HepG2 (cell line): ENCODE data around the gene LRIT2. TPM values are rescaled to one million over a fixed set of nuclear protein-coding genes. Genes with fewer than 3 reads are reported as not detected.

Experiments used
- ATAC-seq: fragments of 200-7000 bp; cut with Tn5 transposase; 3 replicates; pipeline ENCODE4 v1.9.1; 2020; ENCODE audit warnings: mild to moderate bottlenecking, moderate library complexity
- BruUV-seq: library from RNA; stranded (reverse); fragments of 400-500 nt; replicated peaks from 2 replicates; lab custom pipeline; 2021; lab: Mats Ljungman, UMichigan
- CTCF ChIA-PET: fragments of 300-600 bp; formaldehyde crosslinking; extraction: SDS; loops from one replicate; lab custom pipeline; 2021; ENCODE audit warnings: low total read pairs, inconsistent platforms, low intra/inter-chr PET ratio; lab: Yijun Ruan, JAX
- POLR2A ChIA-PET: fragments of 350-600 bp; sonication (Branson Sonifier 250); formaldehyde crosslinking; loops from one replicate; lab custom pipeline; 2020; ENCODE audit warnings: antibody characterized with exemption, inconsistent platforms; lab: Yijun Ruan, JAX
- DNase-seq: peaks from one replicate; pipeline ENCODE4 v3.0.0-alpha.2; 2015; ENCODE audit warnings: low spot score
- FAIRE-seq: peaks from 3 replicates; lab custom pipeline; 2011; peaks lifted over from hg19 to GRCh38; lab: Jason Lieb, UNC
- H2AFZ ChIP-seq: one replicate; pipeline ENCODE4 v1.6.1; 2011; ENCODE audit warnings: low read length, inconsistent platforms
- H3K27ac ChIP-seq: fragments of 300-600 bp; 3 replicates; pipeline ENCODE4 v1.8.0; 2011; ENCODE audit warnings: mixed run types, mild to moderate bottlenecking, mixed read lengths, low read length, inconsistent platforms; ENCODE audit not compliant: insufficient read depth; ENCODE audit errors: extremely low read length
- H3K27me3 ChIP-seq, 2 experiments: fragments of 200-600 bp in 1 of 2; 2 replicates in 1 of 2; 3 replicates in 1 of 2; pipeline versions ENCODE4 v1.6.0 to v1.8.0; 2011; ENCODE audit warnings: low read length in 2 of 2, mild to moderate bottlenecking in 2 of 2, moderate library complexity in 2 of 2, inconsistent platforms in 1 of 2; ENCODE audit not compliant: insufficient read depth in 2 of 2, control insufficient read depth in 1 of 2
- H3K36me3 ChIP-seq, 2 experiments: fragments of 200-600 bp in 1 of 2; replicated peaks in 1 of 2; 2 replicates in 1 of 2; 3 replicates in 1 of 2; pipeline versions ENCODE4 v1.5.1 to v1.8.0; 2011; ENCODE audit warnings: low read length in 2 of 2, inconsistent platforms in 1 of 2; ENCODE audit not compliant: insufficient read depth in 2 of 2, control insufficient read depth in 1 of 2
- H3K4me1 ChIP-seq: 2 replicates; pipeline ENCODE4 v1.5.1; 2012; ENCODE audit warnings: low read length, inconsistent platforms; ENCODE audit not compliant: insufficient read depth
- H3K4me2 ChIP-seq: 2 replicates; pipeline ENCODE4 v1.6.0; 2011; ENCODE audit warnings: low read depth, low read length, inconsistent platforms
- H3K4me3 ChIP-seq, 3 experiments: fragments of 200-600 bp in 1 of 3; sonication (generic), shearing (Covaris generic) in 1 of 3; replicated peaks in 1 of 3; 2 replicates each; pipeline ENCODE4 v1.5.1; 2011 to 2016; ENCODE audit warnings: low read length in 3 of 3, inconsistent platforms in 2 of 3, low read depth in 2 of 3, mild to moderate bottlenecking in 2 of 3, control low read depth in 1 of 3, mixed read lengths in 1 of 3; ENCODE audit not compliant: insufficient read depth in 1 of 3
- H3K79me2 ChIP-seq: one replicate; pipeline ENCODE4 v1.6.1; 2011; ENCODE audit warnings: low read length, inconsistent platforms; ENCODE audit not compliant: insufficient read depth
- H3K9ac ChIP-seq: 2 replicates; pipeline ENCODE4 v1.6.0; 2011; ENCODE audit warnings: mild to moderate bottlenecking, low read depth, low read length, inconsistent platforms; ENCODE audit not compliant: insufficient read depth
- H3K9me3 ChIP-seq: 2 replicates; pipeline ENCODE4 v1.5.1; 2012; ENCODE audit warnings: mild to moderate bottlenecking, low read length
- H4K20me1 ChIP-seq: 2 replicates; pipeline ENCODE4 v1.6.0; 2011; ENCODE audit warnings: inconsistent platforms, mild to moderate bottlenecking, low read length, moderate library complexity; ENCODE audit not compliant: insufficient read depth
- BHLHE40 ChIP-seq: IDR thresholded peaks from 2 replicates; pipeline ENCODE4 v1.6.1; 2011; ENCODE audit warnings: low read length, improper control_type of control experiment
- CBX5 ChIP-seq: sonication (generic); formaldehyde crosslinking; IDR thresholded peaks from 2 replicates; pipeline ENCODE4 v1.4.0; 2020; ENCODE audit warnings: missing genetic modification reagents, borderline replicate concordance
- CEBPG ChIP-seq: IDR thresholded peaks from 2 replicates; pipeline ENCODE4 v1.6.1; 2016
- HINFP ChIP-seq: sonication (generic); formaldehyde crosslinking; IDR thresholded peaks from 2 replicates; pipeline ENCODE4 v1.4.0; 2020; ENCODE audit warnings: low read depth, mild to moderate bottlenecking, missing genetic modification reagents
- ZBTB34 ChIP-seq: sonication (generic); formaldehyde crosslinking; IDR thresholded peaks from 2 replicates; pipeline ENCODE4 v1.8.0; 2022; ENCODE audit warnings: mild to moderate bottlenecking, missing genetic modification reagents
- ZMYM4 ChIP-seq: sonication (generic); formaldehyde crosslinking; IDR thresholded peaks from 2 replicates; pipeline ENCODE4 v1.8.1; 2023; ENCODE audit warnings: mild to moderate bottlenecking, missing genetic modification reagents
- ZNF251 ChIP-seq: sonication (generic); formaldehyde crosslinking; IDR thresholded peaks from 2 replicates; pipeline ENCODE4 v1.9.0; 2021; ENCODE audit warnings: mild to moderate bottlenecking, missing genetic modification reagents
- ZNF737 ChIP-seq: sonication (generic); formaldehyde crosslinking; IDR thresholded peaks from 2 replicates; pipeline ENCODE4 v1.5.0; 2020; ENCODE audit warnings: missing genetic modification reagents, mild to moderate bottlenecking, borderline replicate concordance
- WGBS: methylation state at CpG from one replicate; pipeline ENCODE4 v1.1.6; 2017; ENCODE audit warnings: low lambda C conversion rate; 5-methylcytosine and 5-hydroxymethylcytosine counted together
- in situ Hi-C: cut with HindIII; loops from 2 replicates; pipeline ENCODE4 v1.10.0; 2017; ENCODE audit warnings: low pct_unique_long_range_greater_than_20kb; ENCODE audit not compliant: extremely low pct_ligation_motif_present
- intact Hi-C: fragments of 100-400 bp; cut with micrococcal nuclease; formaldehyde crosslinking; loops from one replicate; pipeline ENCODE4 v1.10.0; 2022; ENCODE audit not compliant: unreplicated experiment
- polyA plus RNA-seq, 8 experiments: library from polyadenylated mRNA; depleted of rRNA in 3 of 8; stranded (reverse) in 7 of 8; unstranded in 1 of 8; fragments of >200 nt; fragmentation: Illumina TruSeq in 4 of 8; extraction: Trizol in 4 of 8; gene quantifications; 2 replicates each; pipeline versions ENCODE4 v1.2.1 to v1.2.3, GENCODE V29; 2011 to 2016; ENCODE audit warnings: low read depth in 4 of 8, missing spikeins in 1 of 8, mixed read lengths in 1 of 8; ENCODE audit not compliant: insufficient read depth in 1 of 8
- total RNA-seq, 5 experiments: library from RNA; depleted of rRNA; stranded (reverse); fragments of >200 nt; fragmentation: Illumina TruSeq; extraction: Trizol; gene quantifications; 2 replicates each; pipeline ENCODE4 v1.2.3, GENCODE V29; 2016; ENCODE audit warnings: low read depth in 1 of 5
- TF ChIP-seq, protein P1 (sequence below): sonication (generic); formaldehyde crosslinking; IDR thresholded peaks from 2 replicates; pipeline ENCODE4 v1.4.0; 2020; ENCODE audit warnings: mild to moderate bottlenecking, missing genetic modification reagents

Gene LRIT2
- total and polyA plus RNA-seq, 2 of the 13 experiments (the other 11 are each of a cell fraction or from before 2014, with no cell fraction given): not detected

DNA sequence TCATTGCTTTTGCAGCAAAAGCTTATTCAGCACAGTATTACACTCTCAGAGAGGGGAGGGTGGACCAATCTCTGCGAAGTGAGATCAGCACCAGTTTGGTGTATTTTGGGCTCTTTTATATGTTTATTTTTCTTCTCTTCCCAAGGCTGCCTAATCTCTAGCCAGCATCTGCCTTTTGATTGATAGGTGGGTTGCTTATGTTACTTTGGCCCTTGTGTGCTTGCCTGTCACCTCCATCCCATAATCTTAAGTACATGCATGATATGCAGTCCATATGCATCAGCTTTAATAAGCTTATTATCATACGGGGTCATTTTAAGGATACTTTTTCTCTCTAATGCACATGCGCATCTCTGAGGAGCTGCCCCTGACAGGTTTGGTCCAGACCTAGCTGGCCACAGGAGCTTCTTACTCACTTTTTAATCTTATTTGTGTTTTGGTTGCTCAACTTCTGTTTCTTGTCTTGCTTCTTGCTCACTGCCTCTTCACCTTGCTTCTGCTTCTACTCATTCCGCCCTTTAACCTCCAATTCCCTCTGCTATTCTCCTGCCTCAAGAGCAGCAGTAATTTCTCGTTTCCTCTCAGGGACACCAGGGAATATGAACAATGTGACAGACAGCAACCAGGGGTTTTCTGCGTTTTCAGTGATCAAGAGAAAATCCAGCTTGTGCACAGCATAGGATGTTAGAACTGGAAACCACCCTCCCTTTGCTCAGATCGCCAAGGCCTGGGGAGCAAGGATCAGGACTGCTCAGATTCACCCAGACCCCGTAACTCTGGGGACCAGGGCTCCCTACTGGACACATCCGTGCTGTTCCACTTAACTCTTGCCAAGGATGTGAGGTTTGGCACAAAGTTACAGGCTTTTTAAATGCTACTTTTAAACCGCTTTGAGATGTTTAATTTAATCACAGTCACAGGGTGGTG lies 29.5 kb upstream of the LRIT2 start:
- no peak for ATAC-seq
- Histone ChIP-seq H3K4me3 (no peak overlapping the region), H3K36me3 (no peaks in the 10 kb centered on the region), H3K9ac (no peak overlapping the region), H3K79me2 (no peaks in the 10 kb centered on the region), H3K9me3 (no peaks in the 10 kb centered on the region), H3K27ac (no peak overlapping the region), H3K27me3 (peaks cover 0 to 3% of the 10 kb centered on the region in 2 experiments; a peak in 1 of 5 replicates), H3K4me2 (no peak overlapping the region), H3K4me1 (peaks cover 9% of the 10 kb centered on the region), H4K20me1 (no peaks in the 10 kb centered on the region), H2AFZ (no peak overlapping the region)
- FAIRE-seq: no peak
- intact Hi-C loops (no loop called here), in situ Hi-C loops (no loop called here)
- no TSS peak for BruUV-seq
- POLR2A ChIA-PET: no interaction called here
- CTCF ChIA-PET: no interaction called here
- TF ChIP-seq, protein P1, sequence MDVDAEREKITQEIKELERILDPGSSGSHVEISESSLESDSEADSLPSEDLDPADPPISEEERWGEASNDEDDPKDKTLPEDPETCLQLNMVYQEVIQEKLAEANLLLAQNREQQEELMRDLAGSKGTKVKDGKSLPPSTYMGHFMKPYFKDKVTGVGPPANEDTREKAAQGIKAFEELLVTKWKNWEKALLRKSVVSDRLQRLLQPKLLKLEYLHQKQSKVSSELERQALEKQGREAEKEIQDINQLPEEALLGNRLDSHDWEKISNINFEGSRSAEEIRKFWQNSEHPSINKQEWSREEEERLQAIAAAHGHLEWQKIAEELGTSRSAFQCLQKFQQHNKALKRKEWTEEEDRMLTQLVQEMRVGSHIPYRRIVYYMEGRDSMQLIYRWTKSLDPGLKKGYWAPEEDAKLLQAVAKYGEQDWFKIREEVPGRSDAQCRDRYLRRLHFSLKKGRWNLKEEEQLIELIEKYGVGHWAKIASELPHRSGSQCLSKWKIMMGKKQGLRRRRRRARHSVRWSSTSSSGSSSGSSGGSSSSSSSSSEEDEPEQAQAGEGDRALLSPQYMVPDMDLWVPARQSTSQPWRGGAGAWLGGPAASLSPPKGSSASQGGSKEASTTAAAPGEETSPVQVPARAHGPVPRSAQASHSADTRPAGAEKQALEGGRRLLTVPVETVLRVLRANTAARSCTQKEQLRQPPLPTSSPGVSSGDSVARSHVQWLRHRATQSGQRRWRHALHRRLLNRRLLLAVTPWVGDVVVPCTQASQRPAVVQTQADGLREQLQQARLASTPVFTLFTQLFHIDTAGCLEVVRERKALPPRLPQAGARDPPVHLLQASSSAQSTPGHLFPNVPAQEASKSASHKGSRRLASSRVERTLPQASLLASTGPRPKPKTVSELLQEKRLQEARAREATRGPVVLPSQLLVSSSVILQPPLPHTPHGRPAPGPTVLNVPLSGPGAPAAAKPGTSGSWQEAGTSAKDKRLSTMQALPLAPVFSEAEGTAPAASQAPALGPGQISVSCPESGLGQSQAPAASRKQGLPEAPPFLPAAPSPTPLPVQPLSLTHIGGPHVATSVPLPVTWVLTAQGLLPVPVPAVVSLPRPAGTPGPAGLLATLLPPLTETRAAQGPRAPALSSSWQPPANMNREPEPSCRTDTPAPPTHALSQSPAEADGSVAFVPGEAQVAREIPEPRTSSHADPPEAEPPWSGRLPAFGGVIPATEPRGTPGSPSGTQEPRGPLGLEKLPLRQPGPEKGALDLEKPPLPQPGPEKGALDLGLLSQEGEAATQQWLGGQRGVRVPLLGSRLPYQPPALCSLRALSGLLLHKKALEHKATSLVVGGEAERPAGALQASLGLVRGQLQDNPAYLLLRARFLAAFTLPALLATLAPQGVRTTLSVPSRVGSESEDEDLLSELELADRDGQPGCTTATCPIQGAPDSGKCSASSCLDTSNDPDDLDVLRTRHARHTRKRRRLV (CRISPR knock-in tag): no peak
- TF ChIP-seq ZNF737 (CRISPR knock-in tag) (no peak), ZBTB34 (CRISPR knock-in tag) (no peak), BHLHE40 (no peak), CBX5 (CRISPR knock-in tag) (no peak), CEBPG (CRISPR knock-in tag) (no peak), HINFP (CRISPR knock-in tag) (no peak), ZNF251 (CRISPR knock-in tag) (no peak), ZMYM4 (CRISPR knock-in tag) (no peak)
- no peak for DNase-seq
- 67% methylated on average over 10 of the region's 10 CpGs for WGBS
